ENCODE results near the gene AK2.

Gene AK2

GRCh38 chr1:32964461-32965250, 72.0 kb downstream of the AK2 start, which contains the start of gene RNF19B:
RNF19B (minus strand) TSS chr1:32964809; CDS start chr1:32964685, 124 bp downstream.
- Histone ChIP-seq H3K9me3 (ENCODE audit: control insufficient read depth, insufficient read depth, low read length) (no peaks in the 10 kb centered on the region), H3K4me3 (ENCODE audit: low read length) (peak within 1 kb of the TSS; percentile 84), H3K27ac (ENCODE audit: low read depth, low read length) (peak within 1 kb of the TSS; percentile 93), H3K4me1 (ENCODE audit: control insufficient read depth, low read length) (peaks cover 24% of the 10 kb centered on the region), H3K4me2 (ENCODE audit: low read length) (peak within 1 kb of the TSS; percentile 77), H3F3A (ENCODE audit: control insufficient read depth, insufficient read depth) (peaks cover 30% of the 10 kb centered on the region), H3K9me2 (replicated peaks; ENCODE audit: control insufficient read depth, low read length) (no peaks in the 10 kb centered on the region), H3K27me3 (ENCODE audit: control insufficient read depth, low read length) (no peaks in the 10 kb centered on the region), H4K20me1 (ENCODE audit: control insufficient read depth, insufficient read depth, low read depth, low read length) (no peaks in the 10 kb centered on the region), H3K79me2 (ENCODE audit: control insufficient read depth, low read length) (peaks cover 45% of the 10 kb centered on the region), H3K36me3 (ENCODE audit: control insufficient read depth, low read length) (peaks cover 16% of the 10 kb centered on the region)
- no peak for TF ChIP-seq EZH2phosphoT487 (IDR thresholded peaks at IDR 0.05; ENCODE audit: borderline replicate concordance, low read length)
- TF ChIP-seq CTCF (IDR thresholded peaks at IDR 0.05; ENCODE audit: low read depth, low read length, poor library complexity, severe bottlenecking) = no peak

GRCh38 chr1:32963746-32964460, 72.8 kb downstream of the AK2 start:
- peak overlapping the region; percentile 77 for H3K4me2 ChIP-seq (ENCODE audit: low read length)
- no peaks in the 10 kb centered on the region for H3K27me3 ChIP-seq (ENCODE audit: control insufficient read depth, low read length)
- peak; percentile 25 for TF ChIP-seq CTCF (IDR thresholded peaks at IDR 0.05; ENCODE audit: low read depth, low read length, poor library complexity, severe bottlenecking)
- TF ChIP-seq EZH2phosphoT487 (IDR thresholded peaks at IDR 0.05; ENCODE audit: borderline replicate concordance, low read length) = no peak
- no peaks in the 10 kb centered on the region for H4K20me1 ChIP-seq (ENCODE audit: control insufficient read depth, insufficient read depth, low read depth, low read length)
- peak overlapping the region; percentile 93 for H3K27ac ChIP-seq (ENCODE audit: low read depth, low read length)
- no peaks in the 10 kb centered on the region for H3K9me3 ChIP-seq (ENCODE audit: control insufficient read depth, insufficient read depth, low read length)
- peaks cover 32% of the 10 kb centered on the region for H3K4me1 ChIP-seq (ENCODE audit: control insufficient read depth, low read length)
- H3F3A ChIP-seq (ENCODE audit: control insufficient read depth, insufficient read depth) = peaks cover 37% of the 10 kb centered on the region
- peak overlapping the region; percentile 84 for H3K4me3 ChIP-seq (ENCODE audit: low read length)
- peaks cover 53% of the 10 kb centered on the region for H3K79me2 ChIP-seq (ENCODE audit: control insufficient read depth, low read length)
- H3K9me2 ChIP-seq (replicated peaks; ENCODE audit: control insufficient read depth, low read length) = no peaks in the 10 kb centered on the region
- peaks cover 20% of the 10 kb centered on the region for H3K36me3 ChIP-seq (ENCODE audit: control insufficient read depth, low read length)

GRCh38 chr1:32962248-32962896, 74.3 kb downstream of the AK2 start:
- Histone ChIP-seq H3K4me1 (ENCODE audit: control insufficient read depth, low read length) (peaks cover 47% of the 10 kb centered on the region), H3K27ac (ENCODE audit: low read depth, low read length) (peak overlapping the region; percentile 93), H3K9me2 (replicated peaks; ENCODE audit: control insufficient read depth, low read length) (no peaks in the 10 kb centered on the region), H3K9me3 (ENCODE audit: control insufficient read depth, insufficient read depth, low read length) (no peaks in the 10 kb centered on the region), H3K4me3 (ENCODE audit: low read length) (peak overlapping the region; percentile 84), H3K27me3 (ENCODE audit: control insufficient read depth, low read length) (no peaks in the 10 kb centered on the region), H3K4me2 (ENCODE audit: low read length) (peak overlapping the region; percentile 77), H3K36me3 (ENCODE audit: control insufficient read depth, low read length) (peaks cover 26% of the 10 kb centered on the region), H4K20me1 (ENCODE audit: control insufficient read depth, insufficient read depth, low read depth, low read length) (no peaks in the 10 kb centered on the region), H3F3A (ENCODE audit: control insufficient read depth, insufficient read depth) (peaks cover 50% of the 10 kb centered on the region), H3K79me2 (ENCODE audit: control insufficient read depth, low read length) (peaks cover 68% of the 10 kb centered on the region)
- no peak for TF ChIP-seq CTCF (IDR thresholded peaks at IDR 0.05; ENCODE audit: low read depth, low read length, poor library complexity, severe bottlenecking)
- TF ChIP-seq EZH2phosphoT487 (IDR thresholded peaks at IDR 0.05; ENCODE audit: borderline replicate concordance, low read length) = no peak
